Kidney (tissue), 14 donors: Measurements from ENCODE around the gene SLC25A47. TPM values are rescaled to one million over a fixed set of nuclear protein-coding genes. Genes with fewer than 3 reads are reported as not detected.

ENCODE experiments used
- DNase-seq, 5 donors: peaks; one replicate each; pipeline ENCODE4 v3.0.0-alpha.2; 2013 to 2020
- FAIRE-seq: peaks from 2 replicates; lab custom pipeline; 2012; peaks lifted over from hg19 to GRCh38; lab: Jason Lieb, UNC
- H3K27ac ChIP-seq, 2 donors: one replicate each; pipeline ENCODE4 v1.7.0; 2013; ENCODE audit warnings: low read depth in 2 of 2, low read length in 2 of 2, inconsistent platforms in 1 of 2
- H3K27me3 ChIP-seq: one replicate; pipeline ENCODE4 v1.7.1; 2013; ENCODE audit warnings: low read length, inconsistent platforms; ENCODE audit not compliant: control insufficient read depth, insufficient read depth
- H3K36me3 ChIP-seq, 3 donors: one replicate each; pipeline versions ENCODE4 v1.7.0 to v1.7.1; 2013; ENCODE audit warnings: low read length in 3 of 3, control low read depth in 1 of 3, inconsistent platforms in 1 of 3; ENCODE audit not compliant: insufficient read depth in 3 of 3, control insufficient read depth in 2 of 3
- H3K4me1 ChIP-seq, 3 donors: one replicate each; pipeline versions ENCODE4 v1.7.0 to v1.7.1; 2013; ENCODE audit warnings: low read length in 3 of 3, inconsistent platforms in 1 of 3, low read depth in 1 of 3; ENCODE audit not compliant: control insufficient read depth in 2 of 3, insufficient read depth in 2 of 3
- H3K4me3 ChIP-seq, 3 donors: one replicate each; pipeline versions ENCODE4 v1.7.0 to v1.8.1; 2013; ENCODE audit warnings: low read length in 3 of 3, control low read depth in 1 of 3, inconsistent platforms in 1 of 3
- H3K9ac ChIP-seq, 3 donors: one replicate each; pipeline versions ENCODE4 v1.7.0 to v1.7.1; 2013; ENCODE audit warnings: low read length in 3 of 3, control low read depth in 1 of 3, inconsistent platforms in 1 of 3
- H3K9me3 ChIP-seq, 3 donors: one replicate each; pipeline versions ENCODE4 v1.7.0 to v1.7.1; 2013; ENCODE audit warnings: low read length in 3 of 3, control low read depth in 1 of 3, inconsistent platforms in 1 of 3; ENCODE audit not compliant: control insufficient read depth in 2 of 3, insufficient read depth in 1 of 3
- CTCF ChIP-seq: IDR thresholded peaks from 3 replicates; pipeline ENCODE4 v1.5.1; 2012; ENCODE audit warnings: mild to moderate bottlenecking, moderate library complexity, borderline replicate concordance; ENCODE audit not compliant: insufficient read depth; ENCODE audit errors: extremely low read depth
- intact Hi-C: fragments of 100-400 bp; cut with DNase I; formaldehyde crosslinking; loops from one replicate; pipeline ENCODE4 v1.11.1; 2022
- polyA plus RNA-seq: library from polyadenylated mRNA; stranded (reverse); fragments of 350-450 nt; fragmentation: Illumina TruSeq; extraction: RNeasy Lipid Tissue Mini Kit (QIAGEN cat#74804); gene quantifications from one replicate; pipeline ENCODE4 v1.2.3, GENCODE V29; 2014; ENCODE audit warnings: low read depth, low replicate concordance; ENCODE audit not compliant: insufficient read depth
- total RNA-seq: library from RNA; stranded (reverse); fragmentation: NEBNext Ultra II Directional; extraction: Animal tissue kit (Norgen Biotek cat#: 25700); gene quantifications from one replicate; pipeline ENCODE4 v1.2.1, GENCODE V29; 2021
- donor health status: control.
- donor health status: control.
- donor health status: control.
- donor health status: control.
- donor health status: control.
- donor health status: DM: yes; HTN: yes; CAD: no.
- donor health status: Normal renal cell carcinoma (clear cell type).

Gene SLC25A47
- total and polyA plus RNA-seq, 2 donors from 2014 or later: 1.0 TPM; not detected in 1

- Histone ChIP-seq H3K9me3 (no peaks in the 10 kb centered on the region), H3K27me3 (no peaks in the 10 kb centered on the region), H3K4me3 (no peak overlapping the region), H3K4me1 (peaks cover 0 to 12% (median 3%) of the 10 kb centered on the region in 3 donors), H3K27ac (peak overlapping the region in 1 of 2 donors; percentile 20), H3K9ac (no peak overlapping the region), H3K36me3 (peaks cover 0 to 5% (median 4%) of the 10 kb centered on the region in 3 donors)
- TF ChIP-seq CTCF: no peak
- FAIRE-seq (no peak), DNase-seq (no peak)
- intact Hi-C loops: no loop called here
These were observed 9.0 kb downstream of the SLC25A47 start for GRCh38 chr14:100332071-100332639.

- Histone ChIP-seq H3K9ac (no peak overlapping the region), H3K36me3 (peaks cover 0 to 9% (median 6%) of the 10 kb centered on the region in 3 donors), H3K27ac (peak overlapping the region in 1 of 2 donors; percentile 20), H3K4me3 (no peak overlapping the region), H3K27me3 (no peaks in the 10 kb centered on the region), H3K4me1 (peaks cover 0 to 12% (median 3%) of the 10 kb centered on the region in 3 donors), H3K9me3 (no peaks in the 10 kb centered on the region)
- intact Hi-C loops: no loop called here
- DNase-seq: peak; percentile 48 to 88 (median 74)
- no peak for TF ChIP-seq CTCF
- FAIRE-seq: no peak
These were observed 9.7 kb downstream of the SLC25A47 start for GRCh38 chr14:100332797-100333196.

- H3K27ac ChIP-seq: no peak overlapping the region
- H3K4me3 ChIP-seq: no peak overlapping the region
- H3K4me1 ChIP-seq: peaks cover 0 to 12% (median 3%) of the 10 kb centered on the region in 3 donors
- no peaks in the 10 kb centered on the region for H3K27me3 ChIP-seq
- no peaks in the 10 kb centered on the region for H3K9me3 ChIP-seq
- DNase-seq: no peak
- TF ChIP-seq CTCF: no peak
- no peak overlapping the region for H3K9ac ChIP-seq
- no peak for FAIRE-seq
- peaks cover 0 to 9% (median 6%) of the 10 kb centered on the region in 3 donors for H3K36me3 ChIP-seq
- intact Hi-C loops: no loop called here
These were observed 10.2 kb downstream of the SLC25A47 start for GRCh38 chr14:100333311-100333710.
